Stimulated activated CD8-positive, alpha-beta memory T cell treated with anti-CD3 and anti-CD28 coated beads, Interleukin-15, amount 100 ng/mL, for 4 hours (primary cell): ENCODE measurements around the gene AGAP9.
"Not testable (repeated sequence)": the region's sequence is repeated elsewhere in the genome, so short reads cannot be mapped to it uniquely, and the experiment has no call there.

ENCODE experiments used
- DNase-seq, 2 donors: peaks; one replicate each; pipeline ENCODE4 v3.0.0-alpha.2; 2020; ENCODE audit warnings: low read depth in 2 of 2

Gene AGAP9

GRCh38 chr10:47485943-47486342 is 37.5 kb downstream of the AGAP9 start:
- not testable (repeated sequence) for DNase-seq

- not testable (repeated sequence) for DNase-seq
Observed at GRCh38 chr10:47484786-47485185, 38.7 kb downstream of the AGAP9 start.

- not testable (repeated sequence) for DNase-seq
Observed at GRCh38 chr10:47483923-47484322, 39.5 kb downstream of the AGAP9 start, which contains the start of gene ANXA8. Gene ANXA8, minus strand, starts transcription at chr10:47484115. Its CDS starts 182 bp downstream, at chr10:47483933.

- DNase-seq: not testable (repeated sequence)
Observed at GRCh38 chr10:47482367-47482766, 41.1 kb downstream of the AGAP9 start.

GRCh38 chr10:47481768-47482181 is 41.7 kb downstream of the AGAP9 start:
- DNase-seq: not testable (repeated sequence)

- DNase-seq: not testable (repeated sequence)
Observed at GRCh38 chr10:47481182-47481766, 42.2 kb downstream of the AGAP9 start.

- not testable (repeated sequence) for DNase-seq
Observed at GRCh38 chr10:47480133-47480532, 43.3 kb downstream of the AGAP9 start.

GRCh38 chr10:47478114-47478513 is 45.3 kb downstream of the AGAP9 start:
- not testable (repeated sequence) for DNase-seq

- DNase-seq: not testable (repeated sequence)
Observed at GRCh38 chr10:47477078-47477477, 46.4 kb downstream of the AGAP9 start.

- not testable (repeated sequence) for DNase-seq
Observed at GRCh38 chr10:47475101-47475500, 48.3 kb downstream of the AGAP9 start.

- not testable (repeated sequence) for DNase-seq
Observed at GRCh38 chr10:47473516-47473915, 49.9 kb downstream of the AGAP9 start.

- DNase-seq: not testable (repeated sequence)
Observed at GRCh38 chr10:47472647-47473046, 50.8 kb downstream of the AGAP9 start.

- DNase-seq: not testable (repeated sequence)
Observed at GRCh38 chr10:47472072-47472471, 51.4 kb downstream of the AGAP9 start.

- not testable (repeated sequence) for DNase-seq
Observed at GRCh38 chr10:47468731-47469528, 54.5 kb downstream of the AGAP9 start.

- not testable (repeated sequence) for DNase-seq
Observed at GRCh38 chr10:47467957-47468356, 55.5 kb downstream of the AGAP9 start.

- not testable (repeated sequence) for DNase-seq
Observed at GRCh38 chr10:47467458-47467857, 56.0 kb downstream of the AGAP9 start.

- not testable (repeated sequence) for DNase-seq
Observed at GRCh38 chr10:47465216-47465917, 58.1 kb downstream of the AGAP9 start.

GRCh38 chr10:47462577-47463358 is 60.7 kb downstream of the AGAP9 start:
- not testable (repeated sequence) for DNase-seq

- DNase-seq: not testable (repeated sequence)
Observed at GRCh38 chr10:47461261-47461687, 62.2 kb downstream of the AGAP9 start.

- no peak for DNase-seq
Observed at GRCh38 chr10:47458466-47459154, 64.8 kb downstream of the AGAP9 start.

- no peak for DNase-seq
Observed at GRCh38 chr10:47457826-47458225, 65.6 kb downstream of the AGAP9 start.
